Measurements from ENCODE around the gene DBH.

GRCh38 chr9:133635533-133636531 is at the start of gene DBH:
- TF ChIP-seq EZH2 (IDR thresholded peaks at IDR 0.05; ENCODE audit: borderline replicate concordance, insufficient read depth, low read depth, low read length, poor library complexity, severe bottlenecking): no peak
- TF ChIP-seq CTCF (IDR thresholded peaks at IDR 0.05): no peak
